ENCODE results near the gene SCO2. TPM values are rescaled to one million over a fixed set of nuclear protein-coding genes. Genes with fewer than 3 reads are reported as not detected.

SCO2 gene
- total RNA-seq, 1 donor = 2.6 TPM

- peak within 1 kb of the TSS; percentile 71 for H3K4me3 ChIP-seq (ENCODE audit: low read depth, low read length)
- TF ChIP-seq, protein P1, sequence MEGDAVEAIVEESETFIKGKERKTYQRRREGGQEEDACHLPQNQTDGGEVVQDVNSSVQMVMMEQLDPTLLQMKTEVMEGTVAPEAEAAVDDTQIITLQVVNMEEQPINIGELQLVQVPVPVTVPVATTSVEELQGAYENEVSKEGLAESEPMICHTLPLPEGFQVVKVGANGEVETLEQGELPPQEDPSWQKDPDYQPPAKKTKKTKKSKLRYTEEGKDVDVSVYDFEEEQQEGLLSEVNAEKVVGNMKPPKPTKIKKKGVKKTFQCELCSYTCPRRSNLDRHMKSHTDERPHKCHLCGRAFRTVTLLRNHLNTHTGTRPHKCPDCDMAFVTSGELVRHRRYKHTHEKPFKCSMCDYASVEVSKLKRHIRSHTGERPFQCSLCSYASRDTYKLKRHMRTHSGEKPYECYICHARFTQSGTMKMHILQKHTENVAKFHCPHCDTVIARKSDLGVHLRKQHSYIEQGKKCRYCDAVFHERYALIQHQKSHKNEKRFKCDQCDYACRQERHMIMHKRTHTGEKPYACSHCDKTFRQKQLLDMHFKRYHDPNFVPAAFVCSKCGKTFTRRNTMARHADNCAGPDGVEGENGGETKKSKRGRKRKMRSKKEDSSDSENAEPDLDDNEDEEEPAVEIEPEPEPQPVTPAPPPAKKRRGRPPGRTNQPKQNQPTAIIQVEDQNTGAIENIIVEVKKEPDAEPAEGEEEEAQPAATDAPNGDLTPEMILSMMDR (IDR thresholded peaks at IDR 0.05; ENCODE audit: insufficient read depth, low read depth, low read length) = peak; percentile 86
- DNase-seq (ENCODE audit: low read depth) = peak; percentile 89
Observed at GRCh38 chr22:50562523-50563412, 37.4 kb upstream of the SCO2 start, which contains the start of gene SYCE3. SYCE3 (minus strand) TSS chr22:50562919; CDS start chr22:50556405, 6,514 bp downstream.

GRCh38 chr22:50561401-50562358 lies 36.3 kb upstream of the SCO2 start:
- TF ChIP-seq, protein P1 (IDR thresholded peaks at IDR 0.05; ENCODE audit: insufficient read depth, low read depth, low read length) = no peak
- no peak overlapping the region for H3K4me3 ChIP-seq (ENCODE audit: low read depth, low read length)
- DNase-seq (ENCODE audit: low read depth) = no peak

DNA sequence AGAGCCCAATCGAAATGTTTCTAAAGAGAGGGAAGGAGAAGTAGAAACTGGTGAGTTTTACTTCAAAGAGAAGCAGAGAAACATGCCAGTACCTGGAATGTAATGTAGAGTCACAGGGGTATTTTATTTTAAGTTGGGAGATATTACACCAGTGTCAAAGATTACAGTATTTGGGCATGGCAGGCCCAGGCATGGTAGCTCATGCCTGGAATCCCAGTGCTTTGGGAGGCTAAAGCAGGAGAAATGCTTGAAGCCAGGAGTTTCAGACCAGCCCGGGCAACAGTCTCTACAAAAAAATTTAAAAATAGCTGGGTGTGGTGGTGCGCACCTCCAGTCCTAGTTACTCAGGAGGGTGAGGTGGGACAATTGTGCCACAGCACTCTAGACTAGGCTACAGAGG lies 34.6 kb upstream of the SCO2 start:
- DNase-seq (ENCODE audit: low read depth) = no peak
- TF ChIP-seq, protein P1 (IDR thresholded peaks at IDR 0.05; ENCODE audit: insufficient read depth, low read depth, low read length) = no peak
- no peak overlapping the region for H3K4me3 ChIP-seq (ENCODE audit: low read depth, low read length)

DNA sequence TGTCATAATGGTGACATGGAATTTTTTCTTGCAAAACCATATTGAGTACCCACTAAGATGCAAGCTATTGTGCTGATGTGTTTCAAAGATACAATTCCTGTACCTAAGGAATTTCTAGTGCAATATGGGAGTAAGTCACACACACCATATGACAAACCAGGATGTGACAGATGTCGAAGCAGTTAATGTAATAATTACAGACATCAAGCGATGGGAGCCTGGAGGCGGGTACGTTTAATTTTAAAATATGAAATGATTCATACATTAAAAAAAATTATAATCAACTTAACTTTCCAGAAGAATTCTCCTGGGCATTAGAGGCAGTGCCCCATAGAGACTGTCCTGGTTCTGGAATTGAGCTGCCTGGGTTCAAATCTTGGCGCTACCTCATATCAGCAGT lies 31.3 kb upstream of the SCO2 start:
- no peak overlapping the region for H3K4me3 ChIP-seq (ENCODE audit: low read depth, low read length)
- TF ChIP-seq, protein P1 (IDR thresholded peaks at IDR 0.05; ENCODE audit: insufficient read depth, low read depth, low read length) = no peak
- no peak for DNase-seq (ENCODE audit: low read depth)

DNA sequence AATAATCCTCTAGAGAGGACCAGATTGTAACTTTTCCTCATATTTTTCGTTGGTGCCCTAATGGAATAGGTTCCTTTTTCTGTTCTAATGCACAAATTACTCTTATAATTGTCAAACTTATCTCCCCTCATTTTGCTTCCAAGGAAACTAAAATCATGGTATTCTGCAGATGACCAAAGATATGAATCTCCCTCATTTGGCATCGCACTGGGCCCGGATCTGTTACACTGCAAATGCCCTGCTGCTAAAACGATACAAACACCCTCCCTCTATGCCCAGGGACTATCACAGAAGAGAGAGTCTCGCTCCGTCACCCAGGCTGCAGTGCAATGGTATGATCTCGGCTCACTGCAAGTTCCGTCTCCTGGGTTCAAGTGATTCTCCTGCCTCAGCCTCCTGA lies 27.9 kb upstream of the SCO2 start:
- no peak for DNase-seq (ENCODE audit: low read depth)
- no peak overlapping the region for H3K4me3 ChIP-seq (ENCODE audit: low read depth, low read length)
- TF ChIP-seq, protein P1 (IDR thresholded peaks at IDR 0.05; ENCODE audit: insufficient read depth, low read depth, low read length) = no peak

- no peak overlapping the region for H3K4me3 ChIP-seq (ENCODE audit: low read depth, low read length)
- DNase-seq (ENCODE audit: low read depth) = peak; percentile 38
- TF ChIP-seq, protein P1 (IDR thresholded peaks at IDR 0.05; ENCODE audit: insufficient read depth, low read depth, low read length) = no peak
Observed at GRCh38 chr22:50551160-50551752, 25.9 kb upstream of the SCO2 start.
